Ovary (tissue), 9 donors: ENCODE results near the gene OPCML. TPM values are rescaled to one million over a fixed set of nuclear protein-coding genes. Genes with fewer than 3 reads are reported as not detected.

Source experiments
- DNase-seq, 5 donors: peaks; one replicate each; pipeline ENCODE4 v3.0.0-alpha.2; 2019 to 2020
- H3K27ac ChIP-seq, 2 donors: fragments of 200-600 bp; one replicate each; pipeline versions ENCODE4 v1.5.1 to v1.8.0; 2019 to 2022
- H3K27me3 ChIP-seq: fragments of 200-600 bp; one replicate; pipeline ENCODE4 v1.8.0; 2022
- H3K36me3 ChIP-seq: fragments of 200-600 bp; sonication (generic); one replicate; pipeline ENCODE4 v1.5.1; 2019
- H3K4me1 ChIP-seq: one replicate; pipeline ENCODE4 v1.8.1; 2013; ENCODE audit warnings: mild to moderate bottlenecking, moderate library complexity; ENCODE audit not compliant: insufficient read depth
- H3K4me3 ChIP-seq: fragments of 200-600 bp; sonication (generic); one replicate; pipeline ENCODE4 v1.5.1; 2017
- H3K9me3 ChIP-seq, 2 donors: fragments of 200-600 bp in 1 of 2; sonication (generic) in 1 of 2; one replicate each; pipeline versions ENCODE4 v1.5.1 to v1.8.1; 2013 to 2019; ENCODE audit warnings: mild to moderate bottlenecking in 1 of 2, moderate library complexity in 1 of 2
- EP300 ChIP-seq: sonication (generic); formaldehyde crosslinking; IDR thresholded peaks from one replicate; pipeline ENCODE4 v1.6.1; 2017; ENCODE audit warnings: antibody characterized with exemption
- POLR2A ChIP-seq: fragments of 450-650 bp; IDR thresholded peaks from one replicate; pipeline ENCODE4 v1.6.1; 2017; ENCODE audit warnings: antibody characterized with exemption, mild to moderate bottlenecking, moderate library complexity
- WGBS, 3 donors: extraction: QIAGEN DNeasy Blood & Tissue Kit in 1 of 3; methylation state at CpG; one replicate each; pipeline versions ENCODE4 v1.1.5 to v1.1.7; 2013 to 2017; 5-methylcytosine and 5-hydroxymethylcytosine counted together
- intact Hi-C, 4 donors: fragments of 100-400 bp; cut with DNase I; formaldehyde crosslinking; loops; one replicate each; pipeline versions ENCODE4 v1.11.0 to v1.15.1; 2022 to 2023
- polyA plus RNA-seq, 2 donors: library from polyadenylated mRNA; stranded (reverse); fragments of 200-250 nt in 1 of 2; fragments of 350-450 nt in 1 of 2; fragmentation: Illumina TruSeq in 1 of 2; extraction: RNeasy Lipid Tissue Mini Kit (QIAGEN cat#74804) in 1 of 2; gene quantifications; one replicate each; pipeline ENCODE4 v1.2.3, GENCODE V29; 2013 to 2014
- total RNA-seq, 7 donors: library from RNA; depleted of rRNA in 2 of 7; stranded (reverse); fragments of >200 nt in 2 of 7; fragmentation: NEBNext Ultra II Directional in 3 of 7; extraction: Animal tissue kit (Norgen Biotek cat#: 25700) in 3 of 7; gene quantifications; one replicate each; pipeline versions ENCODE4 v1.1.0 to v1.2.4, GENCODE V29; 2016 to 2023
- TF ChIP-seq, protein P1 (sequence below), 3 donors: fragments of 450-650 bp in 2 of 3; fragments of 200-600 bp in 1 of 3; IDR thresholded peaks; one replicate each; pipeline versions ENCODE4 v1.5.1 to v1.8.0; 2016 to 2022; ENCODE audit warnings: antibody characterized with exemption in 3 of 3, mild to moderate bottlenecking in 1 of 3
- donor health status: DM: no; HTN: no; CAD: no; lungs with moderate emphysema.
- donor health status: DM: no; HTN: no; CAD: no.
- donor health status: Bipolar disorder and iron deficiency.
- donor health status: DM: yes; HTN: yes; CAD: no.
- donor health status: DM: no; HTN: no; CAD: no.
- donor health status: DM: yes; HTN: yes; CAD: no.

Gene OPCML
- total and polyA plus RNA-seq, 9 donors = under 0.01 to 2.8 (median 0.32) TPM; not detected in 2

DNA sequence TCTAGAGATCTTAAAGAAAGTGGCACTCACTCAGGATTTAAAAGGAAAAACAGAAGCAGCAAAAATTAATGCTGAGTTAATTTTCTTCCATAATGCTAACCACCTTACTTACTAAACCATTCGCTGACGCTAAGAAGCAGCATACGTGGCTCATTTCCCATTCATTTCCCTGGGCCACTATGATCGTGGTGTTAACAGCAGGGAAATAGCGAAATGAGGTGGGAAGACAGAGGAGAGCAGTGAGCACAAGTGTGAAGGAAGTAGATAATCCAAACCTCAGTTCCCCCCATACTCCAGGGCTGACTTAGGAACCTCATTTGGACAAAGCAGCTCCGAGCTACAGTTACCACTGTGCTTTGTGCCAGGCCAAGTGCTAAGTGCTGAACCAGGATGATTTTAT is 723.2 kb downstream of the OPCML start:
- no peak for DNase-seq
- no peak overlapping the region for H3K27ac ChIP-seq
- no peaks in the 10 kb centered on the region for H3K36me3 ChIP-seq
- H3K4me1 ChIP-seq = no peaks in the 10 kb centered on the region
- no peak overlapping the region for H3K4me3 ChIP-seq
- no peaks in the 10 kb centered on the region for H3K27me3 ChIP-seq
- TF ChIP-seq POLR2A = no peak
- TF ChIP-seq EP300 = no peak
- TF ChIP-seq, protein P1, sequence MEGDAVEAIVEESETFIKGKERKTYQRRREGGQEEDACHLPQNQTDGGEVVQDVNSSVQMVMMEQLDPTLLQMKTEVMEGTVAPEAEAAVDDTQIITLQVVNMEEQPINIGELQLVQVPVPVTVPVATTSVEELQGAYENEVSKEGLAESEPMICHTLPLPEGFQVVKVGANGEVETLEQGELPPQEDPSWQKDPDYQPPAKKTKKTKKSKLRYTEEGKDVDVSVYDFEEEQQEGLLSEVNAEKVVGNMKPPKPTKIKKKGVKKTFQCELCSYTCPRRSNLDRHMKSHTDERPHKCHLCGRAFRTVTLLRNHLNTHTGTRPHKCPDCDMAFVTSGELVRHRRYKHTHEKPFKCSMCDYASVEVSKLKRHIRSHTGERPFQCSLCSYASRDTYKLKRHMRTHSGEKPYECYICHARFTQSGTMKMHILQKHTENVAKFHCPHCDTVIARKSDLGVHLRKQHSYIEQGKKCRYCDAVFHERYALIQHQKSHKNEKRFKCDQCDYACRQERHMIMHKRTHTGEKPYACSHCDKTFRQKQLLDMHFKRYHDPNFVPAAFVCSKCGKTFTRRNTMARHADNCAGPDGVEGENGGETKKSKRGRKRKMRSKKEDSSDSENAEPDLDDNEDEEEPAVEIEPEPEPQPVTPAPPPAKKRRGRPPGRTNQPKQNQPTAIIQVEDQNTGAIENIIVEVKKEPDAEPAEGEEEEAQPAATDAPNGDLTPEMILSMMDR (IDR thresholded peaks at IDR 0.05) = no peak
- WGBS, 3 donors = 75 to 80% (median 80%) methylated on average over 6 of the region's 6 CpGs
- intact Hi-C loops = no loop called here
- H3K9me3 ChIP-seq = no peaks in the 10 kb centered on the region

DNA sequence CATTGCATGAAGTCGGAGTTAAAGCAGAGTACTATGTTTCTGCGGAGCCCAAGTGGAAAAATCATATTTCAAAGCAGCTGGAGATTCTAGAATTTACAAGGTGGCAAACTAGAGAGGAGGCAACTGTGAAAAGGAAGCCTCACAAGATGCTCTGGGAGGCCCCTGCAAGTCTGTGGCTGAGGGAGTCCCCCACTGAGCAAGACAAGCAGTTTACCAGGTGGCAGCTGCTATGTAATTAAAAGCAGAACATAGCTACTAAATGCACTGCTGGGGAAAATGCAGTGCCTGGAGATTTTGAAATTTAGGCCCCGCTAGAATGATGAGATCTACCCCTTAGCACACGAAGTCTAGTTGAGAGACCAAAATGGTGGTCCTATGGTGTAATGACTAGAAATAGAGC is 728.0 kb downstream of the OPCML start:
- Histone ChIP-seq H3K4me1 (no peaks in the 10 kb centered on the region), H3K9me3 (no peaks in the 10 kb centered on the region), H3K36me3 (no peaks in the 10 kb centered on the region), H3K27me3 (no peaks in the 10 kb centered on the region), H3K4me3 (no peak overlapping the region), H3K27ac (no peak overlapping the region)
- 85 to 96% (median 92%) methylated on average over 4 of the region's 4 CpGs for WGBS, 3 donors
- TF ChIP-seq POLR2A = no peak
- DNase-seq = no peak
- intact Hi-C loops = no loop called here

DNA sequence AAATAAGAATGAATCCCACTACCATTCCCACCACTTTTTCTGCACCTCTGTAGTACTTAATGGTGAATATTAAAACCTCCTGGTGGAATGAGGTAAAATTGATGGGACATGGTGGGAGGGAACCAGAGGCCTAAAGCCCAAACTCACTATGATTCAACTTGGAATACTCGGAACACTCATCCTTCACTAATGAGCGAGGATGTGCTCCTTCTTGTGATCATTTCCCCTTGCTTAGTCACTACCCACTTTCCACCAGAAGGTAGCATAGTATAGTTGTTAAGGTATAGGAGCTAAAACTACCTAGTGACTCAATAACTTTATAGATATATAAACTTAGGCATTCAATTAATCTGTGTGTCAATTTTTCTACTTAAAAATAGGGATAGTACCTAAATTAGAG is 728.9 kb downstream of the OPCML start:
- no peak overlapping the region for H3K27ac ChIP-seq
- WGBS, 3 donors = 79 to 87% (median 83%) methylated on average over 2 of the region's 2 CpGs
- DNase-seq = no peak
- no peaks in the 10 kb centered on the region for H3K27me3 ChIP-seq
- H3K4me1 ChIP-seq = no peaks in the 10 kb centered on the region
- H3K4me3 ChIP-seq = no peak overlapping the region
- TF ChIP-seq POLR2A = no peak
- TF ChIP-seq, protein P1 (IDR thresholded peaks at IDR 0.05) = no peak
- no peak for TF ChIP-seq EP300
- intact Hi-C loops = no loop called here
- no peaks in the 10 kb centered on the region for H3K9me3 ChIP-seq
- no peaks in the 10 kb centered on the region for H3K36me3 ChIP-seq

DNA sequence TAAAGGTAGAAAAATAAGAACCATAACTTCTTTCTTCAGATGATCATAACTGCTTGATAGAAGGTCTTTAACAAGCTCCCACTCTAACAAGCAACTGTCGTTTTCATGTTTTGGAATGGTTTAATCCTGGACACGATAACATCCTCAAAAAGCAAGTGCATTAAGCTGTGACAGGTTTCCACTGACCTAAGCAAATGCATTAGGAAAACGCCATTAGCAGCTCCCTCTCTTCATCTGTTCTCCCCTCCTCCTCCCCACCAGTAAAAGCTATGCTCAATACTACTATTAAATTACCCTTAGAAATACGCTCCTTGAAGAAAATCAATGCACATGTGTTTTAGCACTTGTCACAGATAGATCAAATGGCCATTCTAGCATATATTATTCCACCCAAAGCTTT is 729.4 kb downstream of the OPCML start:
- intact Hi-C loops = no loop called here
- Histone ChIP-seq H3K27me3 (no peaks in the 10 kb centered on the region), H3K36me3 (no peaks in the 10 kb centered on the region), H3K9me3 (no peaks in the 10 kb centered on the region), H3K27ac (no peak overlapping the region), H3K4me1 (no peaks in the 10 kb centered on the region), H3K4me3 (no peak overlapping the region)
- WGBS, 3 donors = 62 to 75% (median 67%) methylated on average over 4 of the region's 4 CpGs
- no peak for DNase-seq
- TF ChIP-seq, protein P1 (IDR thresholded peaks at IDR 0.05) = no peak
- TF ChIP-seq EP300 (no peak), POLR2A (no peak)

DNA sequence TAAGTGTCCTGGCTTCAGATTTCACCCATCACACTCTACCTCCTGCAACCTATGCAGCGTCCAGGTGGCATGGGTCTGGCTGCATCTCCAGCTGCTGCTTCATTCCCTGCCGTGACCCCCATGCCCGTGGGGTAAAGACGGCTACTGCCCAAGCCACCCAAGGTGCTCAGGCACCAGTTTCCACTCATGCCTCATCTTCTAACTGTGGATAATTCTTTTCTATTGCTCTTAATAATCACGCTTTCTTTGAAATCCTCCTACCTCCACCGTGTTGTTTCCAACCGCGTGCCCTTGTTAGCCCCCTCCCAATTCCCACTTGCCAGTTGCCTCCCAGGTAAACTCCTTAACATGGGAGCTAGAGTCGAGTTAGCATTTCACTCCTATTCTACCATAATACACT is 738.5 kb downstream of the OPCML start:
- no peak for DNase-seq
- Histone ChIP-seq H3K27ac (no peak overlapping the region), H3K36me3 (no peaks in the 10 kb centered on the region), H3K4me3 (no peak overlapping the region), H3K9me3 (no peaks in the 10 kb centered on the region), H3K27me3 (no peaks in the 10 kb centered on the region), H3K4me1 (no peaks in the 10 kb centered on the region)
- TF ChIP-seq, protein P1 (IDR thresholded peaks at IDR 0.05) = no peak
- TF ChIP-seq EP300 (no peak), POLR2A (no peak)
- intact Hi-C loops = no loop called here
- 62 to 72% (median 63%) methylated on average over 9 of the region's 9 CpGs for WGBS, 3 donors
